H9 (cell line): ENCODE data around the gene TECTB. TPM values are rescaled to one million over a fixed set of nuclear protein-coding genes. Genes with fewer than 3 reads are reported as not detected.

ENCODE experiments used
- DNase-seq: peaks from one replicate; pipeline ENCODE4 v3.0.0-alpha.2; 2017
- H2AFZ ChIP-seq: one replicate; pipeline ENCODE4 v1.6.1; 2013; ENCODE audit warnings: mild to moderate bottlenecking, low read length, control low read depth, moderate library complexity
- H2AK5ac ChIP-seq: 2 replicates; pipeline ENCODE4 v1.6.1; 2013; ENCODE audit warnings: low read length, control low read depth, mixed read lengths; ENCODE audit not compliant: insufficient read length
- H2BK120ac ChIP-seq: one replicate; pipeline ENCODE4 v1.6.1; 2013; ENCODE audit warnings: low read depth, mild to moderate bottlenecking, low read length, control low read depth, inconsistent platforms; ENCODE audit not compliant: poor library complexity, severe bottlenecking
- H2BK12ac ChIP-seq: 2 replicates; pipeline ENCODE4 v1.6.1; 2013; ENCODE audit warnings: low read length, control low read depth, mixed read lengths, low read depth; ENCODE audit not compliant: insufficient read length
- H2BK15ac ChIP-seq: 2 replicates; pipeline ENCODE4 v1.6.1; 2013; ENCODE audit warnings: low read depth, low read length, control low read depth
- H2BK20ac ChIP-seq: one replicate; pipeline ENCODE4 v1.6.1; 2013; ENCODE audit warnings: low read depth, mild to moderate bottlenecking, low read length, control low read depth, inconsistent platforms; ENCODE audit not compliant: poor library complexity, severe bottlenecking
- H2BK5ac ChIP-seq: 2 replicates; pipeline ENCODE4 v1.6.1; 2013; ENCODE audit warnings: low read length, control low read depth, mixed read lengths; ENCODE audit not compliant: insufficient read length
- H3K14ac ChIP-seq: 2 replicates; pipeline ENCODE4 v1.6.1; 2013; ENCODE audit warnings: low read length, control low read depth; ENCODE audit not compliant: insufficient read depth
- H3K18ac ChIP-seq: 2 replicates; pipeline ENCODE4 v1.6.1; 2013; ENCODE audit warnings: low read depth, mild to moderate bottlenecking, mixed read lengths, low read length, control low read depth; ENCODE audit not compliant: insufficient read length
- H3K23ac ChIP-seq: 2 replicates; pipeline ENCODE4 v1.6.1; 2013; ENCODE audit warnings: low read length, control low read depth, mixed read lengths, low read depth; ENCODE audit not compliant: insufficient read length
- H3K23me2 ChIP-seq: 2 replicates; pipeline ENCODE4 v1.6.1; 2013; ENCODE audit warnings: low read depth, mild to moderate bottlenecking, mixed read lengths, low read length, control low read depth; ENCODE audit not compliant: insufficient read length, poor library complexity, severe bottlenecking
- H3K27ac ChIP-seq: 2 replicates; pipeline ENCODE4 v1.5.1; 2013; ENCODE audit warnings: low read length, control low read depth, mixed read lengths, low read depth; ENCODE audit not compliant: insufficient read length
- H3K27me3 ChIP-seq: 2 replicates; pipeline ENCODE4 v1.6.1; 2013; ENCODE audit warnings: low read length, control low read depth, inconsistent platforms; ENCODE audit not compliant: insufficient read depth
- H3K4ac ChIP-seq: 2 replicates; pipeline ENCODE4 v1.6.1; 2013; ENCODE audit warnings: low read depth, mild to moderate bottlenecking, control low read depth, inconsistent platforms, low read length, moderate library complexity
- H3K4me1 ChIP-seq: 2 replicates; pipeline ENCODE4 v1.6.1; 2013; ENCODE audit warnings: low read length, control low read depth, inconsistent platforms; ENCODE audit not compliant: insufficient read depth
- H3K4me2 ChIP-seq: 2 replicates; pipeline ENCODE4 v1.6.1; 2013; ENCODE audit warnings: low read length, control low read depth, mixed read lengths; ENCODE audit not compliant: insufficient read length, insufficient read depth
- H3K56ac ChIP-seq: 2 replicates; pipeline ENCODE4 v1.6.1; 2013; ENCODE audit warnings: low read depth, mild to moderate bottlenecking, mixed read lengths, low read length, control low read depth; ENCODE audit not compliant: insufficient read length
- H3K79me1 ChIP-seq: 2 replicates; pipeline ENCODE4 v1.6.1; 2013; ENCODE audit warnings: low read depth, mild to moderate bottlenecking, moderate library complexity, low read length, control low read depth, inconsistent platforms; ENCODE audit not compliant: insufficient read depth, poor library complexity, severe bottlenecking
- H3K79me2 ChIP-seq: 2 replicates; pipeline ENCODE4 v1.6.1; 2013; ENCODE audit warnings: low read length, control low read depth, inconsistent platforms; ENCODE audit not compliant: insufficient read depth
- H3K9ac ChIP-seq: 2 replicates; pipeline ENCODE4 v1.6.1; 2013; ENCODE audit warnings: low read length, control low read depth, mixed read lengths; ENCODE audit not compliant: insufficient read length; ENCODE audit errors: extremely low read depth
- H3K9me3 ChIP-seq: one replicate; pipeline ENCODE4 v1.6.1; 2013; ENCODE audit warnings: low read depth, low read length, inconsistent platforms; ENCODE audit not compliant: control insufficient read depth
- H3T11ph ChIP-seq: one replicate; pipeline ENCODE4 v1.6.1; 2013; ENCODE audit warnings: mild to moderate bottlenecking, low read length, control low read depth, inconsistent platforms
- H4K20me1 ChIP-seq: one replicate; pipeline ENCODE4 v1.6.1; 2013; ENCODE audit not compliant: control insufficient read depth, insufficient read length, insufficient read depth
- H4K5ac ChIP-seq: 2 replicates; pipeline ENCODE4 v1.6.1; 2013; ENCODE audit warnings: low read depth, mild to moderate bottlenecking, mixed read lengths, low read length, control low read depth; ENCODE audit not compliant: insufficient read length
- H4K8ac ChIP-seq: replicated peaks from 2 replicates; pipeline ENCODE4 v1.6.1; 2013; ENCODE audit warnings: low read length, control low read depth, mixed read lengths, low read depth; ENCODE audit not compliant: insufficient read length
- H4K91ac ChIP-seq: 2 replicates; pipeline ENCODE4 v1.6.1; 2013; ENCODE audit warnings: low read depth, mild to moderate bottlenecking, moderate library complexity, mixed read lengths, low read length, control low read depth; ENCODE audit not compliant: insufficient read length
- H3K27ac Mint-ChIP-seq, 3 experiments: 2 replicates in 2 of 3; 3 replicates in 1 of 3; pipeline ENCODE4 v1.8.0; 2020 to 2021; ENCODE audit warnings: mixed read lengths in 3 of 3, mild to moderate bottlenecking in 1 of 3, moderate library complexity in 1 of 3
- H3K27me3 Mint-ChIP-seq: 2 replicates; pipeline ENCODE4 v1.8.0; 2021; ENCODE audit warnings: low read depth, mild to moderate bottlenecking, moderate library complexity, mixed read lengths
- H3K36me3 Mint-ChIP-seq, 3 experiments: 2 replicates in 2 of 3; 3 replicates in 1 of 3; pipeline ENCODE4 v1.8.0; 2020 to 2021; ENCODE audit warnings: low read depth in 3 of 3, mixed read lengths in 3 of 3; ENCODE audit not compliant: insufficient read depth in 1 of 3
- H3K4me1 Mint-ChIP-seq, 2 experiments: 2 replicates each; pipeline ENCODE4 v1.8.0; 2020; ENCODE audit warnings: mixed read lengths in 2 of 2
- H3K4me3 Mint-ChIP-seq, 2 experiments: 2 replicates in 1 of 2; 3 replicates in 1 of 2; pipeline ENCODE4 v1.8.0; 2020 to 2021; ENCODE audit warnings: mild to moderate bottlenecking in 2 of 2, mixed read lengths in 2 of 2, moderate library complexity in 1 of 2
- H3K9me3 Mint-ChIP-seq, 2 experiments: 2 replicates in 1 of 2; 3 replicates in 1 of 2; pipeline ENCODE4 v1.8.0; 2020; ENCODE audit warnings: mild to moderate bottlenecking in 2 of 2, mixed read lengths in 2 of 2, moderate library complexity in 1 of 2
- WGBS: extraction: QIAGEN DNeasy Blood & Tissue Kit; methylation state at CpG from one replicate; pipeline ENCODE4 v1.1.7; 2013; ENCODE audit warnings: missing lambda C conversion rate, low lambda C conversion rate, mixed read lengths; ENCODE audit not compliant: insufficient read length; ENCODE audit errors: extremely low coverage; 5-methylcytosine and 5-hydroxymethylcytosine counted together
- total RNA-seq: library from RNA; stranded (reverse); gene quantifications from 2 replicates; pipeline ENCODE4 v1.2.1, GENCODE V29; 2021
- TF ChIP-seq, protein P1 (sequence below): fragments of 200-600 bp; sonication (generic); conservative IDR thresholded peaks from 3 replicates; pipeline ENCODE4 v1.8.0; 2021; ENCODE audit warnings: antibody characterized with exemption, mild to moderate bottlenecking

Gene TECTB
- total RNA-seq, 1 experiment from 2014 or later = not detected

DNA sequence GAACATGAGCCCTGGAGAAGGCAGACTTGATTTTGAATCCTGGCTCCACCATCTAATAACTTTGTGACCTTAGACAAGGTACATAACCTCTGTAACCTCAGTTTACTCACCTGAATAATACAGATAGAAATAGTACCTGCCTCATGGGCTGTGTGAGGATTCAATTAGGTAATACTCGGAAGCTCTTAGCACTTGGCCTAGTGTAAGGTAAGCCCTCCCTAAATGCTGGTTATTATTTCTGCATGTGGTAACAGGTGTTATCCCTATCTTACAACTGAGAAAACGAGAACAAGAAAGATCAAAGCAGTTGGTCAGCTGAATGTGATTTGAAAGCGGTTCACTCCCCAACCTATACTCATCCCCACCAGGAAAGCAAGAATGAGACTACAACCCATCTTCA is 62.0 kb downstream of the TECTB start:
- no CpG with 5 or more reads among the region's 3 CpGs for WGBS
- Histone ChIP-seq H3K79me1 (no peaks in the 10 kb centered on the region), H4K91ac (no peak overlapping the region), H2AK5ac (no peak overlapping the region), H3K4me2 (no peak overlapping the region), H3K56ac (no peak overlapping the region), H3T11ph (no peak overlapping the region), H3K9ac (no peak overlapping the region), H3K27me3 (no peaks in the 10 kb centered on the region; the same call in 1 of the 2 replicates), H2BK5ac (no peak overlapping the region), H3K14ac (no peak overlapping the region), H3K9me3 (no peaks in the 10 kb centered on the region), H4K20me1 (no peaks in the 10 kb centered on the region), H3K23me2 (no peaks in the 10 kb centered on the region), H2BK20ac (no peak overlapping the region), H3K4ac (no peak overlapping the region), H3K4me1 (no peaks in the 10 kb centered on the region), H4K5ac (no peak overlapping the region), H3K23ac (no peak overlapping the region), H4K8ac (no peak overlapping the region), H2AFZ (no peak overlapping the region), H2BK120ac (no peak overlapping the region), H3K27ac (no peak overlapping the region), H2BK12ac (no peak overlapping the region), H2BK15ac (no peak overlapping the region), H3K79me2 (no peaks in the 10 kb centered on the region), H3K18ac (no peak overlapping the region)
- H3K9me3 Mint-ChIP-seq = no peaks in the 10 kb centered on the region; a peak in 1 of 5 replicates
- H3K27me3 Mint-ChIP-seq = no peaks in the 10 kb centered on the region; the same call in 1 of the 2 replicates
- no peak overlapping the region for H3K4me3 Mint-ChIP-seq
- no peaks in the 10 kb centered on the region for H3K4me1 Mint-ChIP-seq
- H3K27ac Mint-ChIP-seq = no peak overlapping the region
- TF ChIP-seq, protein P1, sequence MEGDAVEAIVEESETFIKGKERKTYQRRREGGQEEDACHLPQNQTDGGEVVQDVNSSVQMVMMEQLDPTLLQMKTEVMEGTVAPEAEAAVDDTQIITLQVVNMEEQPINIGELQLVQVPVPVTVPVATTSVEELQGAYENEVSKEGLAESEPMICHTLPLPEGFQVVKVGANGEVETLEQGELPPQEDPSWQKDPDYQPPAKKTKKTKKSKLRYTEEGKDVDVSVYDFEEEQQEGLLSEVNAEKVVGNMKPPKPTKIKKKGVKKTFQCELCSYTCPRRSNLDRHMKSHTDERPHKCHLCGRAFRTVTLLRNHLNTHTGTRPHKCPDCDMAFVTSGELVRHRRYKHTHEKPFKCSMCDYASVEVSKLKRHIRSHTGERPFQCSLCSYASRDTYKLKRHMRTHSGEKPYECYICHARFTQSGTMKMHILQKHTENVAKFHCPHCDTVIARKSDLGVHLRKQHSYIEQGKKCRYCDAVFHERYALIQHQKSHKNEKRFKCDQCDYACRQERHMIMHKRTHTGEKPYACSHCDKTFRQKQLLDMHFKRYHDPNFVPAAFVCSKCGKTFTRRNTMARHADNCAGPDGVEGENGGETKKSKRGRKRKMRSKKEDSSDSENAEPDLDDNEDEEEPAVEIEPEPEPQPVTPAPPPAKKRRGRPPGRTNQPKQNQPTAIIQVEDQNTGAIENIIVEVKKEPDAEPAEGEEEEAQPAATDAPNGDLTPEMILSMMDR = no peak
- DNase-seq = no peak
- H3K36me3 Mint-ChIP-seq = no peaks in the 10 kb centered on the region; a peak in 1 of 7 replicates
